Inferior parietal cortex (tissue), 1 donor: Measurements from ENCODE around the gene CHAF1B.
"Not testable (repeated sequence)": the region's sequence is repeated elsewhere in the genome, so short reads cannot be mapped to it uniquely, and the experiment has no call there.

ENCODE experiments used
- DNase-seq: peaks from one replicate; pipeline ENCODE4 v3.0.0-alpha.2; 2016; ENCODE audit errors: extremely low spot score

CHAF1B gene

GRCh38 chr21:36385233-36386030, at the start of gene CHAF1B:
Gene CHAF1B, plus strand, starts transcription at chr21:36385392. Its CDS starts 745 bp downstream, at chr21:36386137.
- DNase-seq, result peak; percentile 70

DNA sequence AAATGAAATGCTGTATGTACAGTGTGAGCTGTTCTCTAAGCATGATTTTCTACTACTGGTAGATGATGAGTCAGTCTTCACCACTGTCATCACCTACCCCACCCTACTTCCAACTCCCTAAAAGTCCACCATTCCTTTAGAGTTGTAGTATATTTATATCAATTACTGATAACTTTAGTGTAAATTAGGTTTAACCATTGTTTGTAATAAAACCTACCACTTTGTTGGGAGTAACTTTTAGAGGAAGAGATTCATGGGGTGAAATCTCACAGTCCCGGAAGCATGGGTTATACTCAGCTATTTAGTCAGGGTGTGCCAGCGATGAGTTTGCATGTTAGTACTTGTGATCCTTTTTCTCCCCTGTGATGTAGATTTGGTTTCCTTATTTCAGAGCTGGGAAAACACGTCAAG, 48.1 kb upstream of the CHAF1B start:
- DNase-seq, result no peak

DNA sequence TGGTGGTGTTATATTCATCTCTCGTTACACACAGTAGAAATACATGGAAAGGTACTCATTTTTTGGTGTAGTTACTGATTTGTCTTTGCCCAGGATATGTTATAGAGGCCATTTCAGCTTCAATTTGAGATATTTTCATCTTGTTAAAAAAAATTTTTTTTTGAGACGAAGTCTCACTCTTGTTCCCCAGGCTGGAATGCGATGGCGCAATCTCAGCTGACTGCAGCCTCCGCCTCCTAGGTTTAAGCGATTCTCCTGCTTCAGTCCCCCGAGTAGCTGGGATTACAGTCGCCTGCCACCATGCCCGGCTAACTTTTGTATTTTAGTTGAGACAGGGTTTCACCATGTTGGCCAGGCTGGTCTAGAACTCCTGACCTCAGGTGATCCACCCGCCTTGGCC, 46.2 kb upstream of the CHAF1B start:
- DNase-seq, result no peak

- not testable (repeated sequence) for DNase-seq
Observed at GRCh38 chr21:36342581-36342980, 42.6 kb upstream of the CHAF1B start.

- no peak for DNase-seq
Observed at GRCh38 chr21:36344931-36345330, 40.3 kb upstream of the CHAF1B start.

DNA sequence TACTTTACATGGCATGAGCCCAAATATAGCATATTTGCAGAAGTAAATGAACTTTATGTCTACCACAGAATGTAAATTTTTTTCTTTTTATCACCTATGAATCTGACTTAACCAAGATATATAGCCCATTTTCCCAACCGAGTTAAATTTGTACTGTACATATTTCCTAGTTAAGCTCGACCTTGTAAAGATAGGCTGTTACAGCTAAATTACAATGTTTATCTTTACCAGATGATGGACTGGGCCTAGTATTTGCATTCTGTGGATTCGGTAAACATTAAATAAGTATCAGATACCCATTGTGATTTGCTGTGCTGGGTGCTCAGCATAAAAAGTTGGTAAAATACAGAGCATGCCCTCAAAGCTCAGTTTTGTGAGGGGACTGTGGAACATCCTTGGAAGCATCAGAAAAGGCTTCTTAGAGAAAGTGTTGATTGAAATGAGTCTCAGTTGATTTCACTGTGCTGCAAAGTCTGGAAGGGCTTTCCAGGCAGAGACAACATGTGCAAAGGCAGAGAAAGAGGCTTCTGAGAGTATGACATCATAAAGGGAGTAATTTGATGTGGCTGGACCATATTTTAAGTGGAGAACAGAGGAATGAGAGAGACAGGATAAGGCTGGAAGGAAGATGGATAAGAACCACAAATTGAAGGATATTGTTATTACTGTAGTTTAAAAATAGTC, 37.8 kb upstream of the CHAF1B start:
- no peak for DNase-seq

DNA sequence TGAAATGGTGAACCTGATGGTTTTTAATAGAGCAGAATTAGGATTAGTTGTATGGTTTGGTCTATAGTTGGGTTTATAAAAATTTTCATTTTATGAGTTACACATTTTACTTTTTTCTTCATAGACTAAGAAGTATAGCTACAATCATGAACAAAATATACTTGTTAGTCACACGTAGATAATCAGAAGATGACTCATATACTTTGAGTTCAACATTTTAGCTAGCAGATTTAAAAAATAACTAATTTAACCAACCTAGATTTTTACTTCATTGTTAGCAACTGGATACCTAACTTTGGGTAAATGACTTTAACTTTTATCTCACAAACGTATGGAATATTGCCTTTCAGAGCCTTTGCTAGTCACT, 37.2 kb upstream of the CHAF1B start:
- DNase-seq, result no peak

DNA sequence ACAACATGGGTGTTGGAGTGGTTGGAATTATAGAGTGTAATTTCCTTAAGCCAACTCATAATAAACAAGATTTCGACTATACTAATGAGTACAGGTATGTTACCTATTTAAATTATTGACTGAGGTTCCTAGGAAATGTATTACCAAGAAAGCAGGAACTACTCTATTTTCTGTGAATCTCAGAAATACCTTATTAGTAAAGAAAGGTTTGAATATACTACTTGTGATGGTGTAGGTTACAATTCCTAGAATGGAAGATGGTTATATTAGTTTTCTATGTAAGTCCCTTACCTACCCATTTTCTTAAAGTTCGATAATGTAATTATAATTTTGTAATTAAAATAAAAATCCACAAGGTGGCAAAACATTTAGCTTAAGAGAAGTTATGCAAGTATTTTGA, 35.9 kb upstream of the CHAF1B start:
- no peak for DNase-seq

GRCh38 chr21:36350282-36350910, 34.8 kb upstream of the CHAF1B start:
- no peak for DNase-seq

GRCh38 chr21:36354918-36355680, 30.1 kb upstream of the CHAF1B start:
- DNase-seq, result no peak

- DNase-seq, result no peak
Observed at GRCh38 chr21:36355868-36356267, 29.3 kb upstream of the CHAF1B start.

DNA sequence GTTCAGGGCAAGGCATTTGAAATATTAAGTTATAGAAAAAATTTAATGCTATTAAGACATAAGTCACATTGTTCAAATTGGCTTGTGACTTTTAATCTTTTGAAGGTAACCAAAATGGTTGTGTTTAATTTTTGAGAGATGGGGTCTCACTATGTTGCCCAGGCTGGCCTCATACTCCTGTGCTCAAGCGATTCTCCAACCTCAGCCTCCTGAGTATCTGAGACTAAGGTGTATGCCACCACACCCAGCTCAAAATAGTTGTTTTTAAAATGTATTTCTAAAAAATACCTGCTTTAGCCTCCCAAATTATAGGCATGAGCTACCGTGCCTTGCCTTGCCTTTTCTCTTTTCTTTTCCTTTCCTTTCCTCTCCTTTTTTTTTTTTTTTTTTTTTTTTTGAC, 26.0 kb upstream of the CHAF1B start:
- DNase-seq, result no peak

DNA sequence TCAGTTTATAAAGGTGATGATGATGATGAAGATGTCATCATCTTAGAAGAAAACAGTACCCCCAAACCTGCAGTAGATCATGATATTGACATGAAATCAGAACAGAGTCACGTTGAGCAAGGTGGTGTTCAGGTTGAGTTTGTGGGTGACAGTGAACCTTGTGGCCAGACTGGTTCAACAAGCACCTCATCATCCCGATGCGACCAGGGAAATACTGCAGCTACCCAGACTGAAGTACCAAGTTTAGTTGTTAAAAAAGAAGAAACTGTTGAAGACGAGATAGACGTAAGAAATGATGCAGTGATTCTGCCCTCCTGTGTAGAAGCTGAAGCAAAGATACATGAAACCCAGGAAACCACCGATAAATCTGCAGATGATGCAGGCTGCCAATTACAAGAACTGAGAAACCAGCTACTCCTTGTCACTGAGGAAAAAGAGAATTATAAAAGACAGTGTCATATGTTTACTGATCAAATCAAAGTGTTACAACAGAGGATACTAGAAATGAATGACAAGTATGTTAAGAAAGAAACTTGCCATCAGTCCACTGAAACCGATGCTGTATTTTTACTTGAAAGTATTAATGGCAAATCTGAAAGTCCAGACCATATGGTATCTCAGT, 16.0 kb upstream of the CHAF1B start:
- DNase-seq, result no peak

DNA sequence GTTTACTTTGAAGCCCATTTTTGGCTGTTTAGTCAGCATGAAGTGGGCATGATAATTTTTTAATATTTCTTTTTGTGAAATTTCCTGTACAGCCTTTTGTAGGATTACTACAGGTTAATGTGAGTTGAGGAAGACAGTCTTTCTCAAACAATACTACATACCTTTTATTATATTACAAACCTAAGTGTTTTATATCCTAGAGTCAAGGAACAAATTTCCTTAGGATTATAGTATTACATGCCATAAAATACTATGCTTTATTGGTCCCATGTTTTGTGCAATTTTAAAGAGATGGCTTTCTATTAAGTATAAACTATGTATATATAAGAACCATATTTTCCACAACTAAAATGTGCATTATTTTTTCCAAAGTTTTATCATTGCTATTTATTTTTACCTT, 9.2 kb upstream of the CHAF1B start:
- DNase-seq, result no peak

DNA sequence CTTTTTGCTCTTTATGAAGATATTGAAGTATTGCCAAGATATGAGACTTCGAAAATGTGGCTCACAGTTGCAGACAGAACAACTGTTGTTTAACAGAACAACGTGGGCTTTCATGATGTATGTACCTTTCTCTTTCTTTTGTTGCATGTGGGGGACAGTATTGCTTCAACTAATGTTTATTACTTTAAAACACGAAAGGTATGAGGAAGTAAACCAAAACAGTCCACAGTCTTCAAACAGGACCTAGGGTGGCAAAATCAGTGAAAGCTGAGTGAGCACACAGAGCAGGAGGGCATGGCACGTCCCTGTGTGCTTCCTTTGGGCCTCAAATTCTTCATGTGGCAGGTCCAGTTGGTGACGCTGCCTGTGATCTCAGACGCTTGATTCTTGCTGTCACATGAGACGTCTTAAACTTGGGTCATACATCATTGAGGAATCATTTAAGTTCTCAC, 7.8 kb upstream of the CHAF1B start:
- DNase-seq, result no peak

DNA sequence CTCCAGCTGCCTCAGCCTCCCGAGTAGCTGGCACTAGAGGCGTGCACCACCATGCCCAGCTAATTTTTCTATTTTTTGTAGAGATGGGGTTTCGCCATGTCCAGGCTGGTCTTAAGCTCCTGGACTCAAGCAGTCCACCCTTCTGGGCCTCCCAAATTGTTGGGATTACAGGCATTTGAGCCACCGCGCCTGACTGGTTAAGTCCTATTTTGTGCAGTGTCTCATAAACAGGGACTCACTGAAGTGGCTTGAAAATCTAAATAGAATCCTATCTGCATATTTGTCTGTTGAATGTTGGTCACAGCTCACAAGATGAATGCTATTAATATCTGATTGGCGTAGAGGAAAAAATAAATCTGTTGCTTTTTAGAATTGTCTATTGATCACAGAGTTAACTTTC, 5.9 kb upstream of the CHAF1B start:
- no peak for DNase-seq

DNA sequence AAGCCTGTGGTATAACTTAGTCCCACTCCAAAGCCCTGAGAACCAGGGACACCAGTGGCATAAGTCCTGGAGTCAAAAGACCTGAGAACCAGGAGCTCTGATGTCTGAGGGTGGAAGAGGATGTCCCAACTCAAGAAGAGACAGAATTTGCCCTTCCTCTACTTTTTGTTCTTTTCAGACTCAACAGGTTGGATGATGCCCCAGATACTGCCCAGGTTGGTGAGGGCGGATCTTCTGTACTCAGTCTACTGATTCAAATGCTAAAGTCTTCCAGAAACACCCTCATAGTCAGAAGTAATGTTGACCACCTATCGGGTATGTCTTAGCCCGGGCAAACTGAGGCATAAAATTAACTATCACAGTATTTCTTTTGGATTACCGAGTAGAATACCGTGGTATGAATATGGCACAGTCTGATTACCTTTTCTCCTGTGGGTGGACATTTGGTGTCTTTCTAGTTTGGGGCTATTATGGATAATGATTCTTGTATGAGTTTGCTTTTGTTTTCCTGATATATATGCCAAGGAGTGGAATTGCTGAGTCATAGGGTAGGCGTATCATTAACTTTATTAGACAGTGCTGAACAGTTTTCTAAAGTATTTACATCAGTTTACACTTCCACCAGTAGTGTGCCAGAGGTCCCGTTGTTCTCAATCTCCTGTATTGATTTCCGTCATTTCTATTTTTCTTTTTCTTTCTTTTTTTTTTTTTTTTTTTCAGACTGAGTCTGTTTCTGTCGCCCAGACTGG, 3.2 kb upstream of the CHAF1B start:
- no peak for DNase-seq

- not testable (repeated sequence) for DNase-seq
Observed at GRCh38 chr21:36382722-36383121, 2.5 kb upstream of the CHAF1B start.

DNA sequence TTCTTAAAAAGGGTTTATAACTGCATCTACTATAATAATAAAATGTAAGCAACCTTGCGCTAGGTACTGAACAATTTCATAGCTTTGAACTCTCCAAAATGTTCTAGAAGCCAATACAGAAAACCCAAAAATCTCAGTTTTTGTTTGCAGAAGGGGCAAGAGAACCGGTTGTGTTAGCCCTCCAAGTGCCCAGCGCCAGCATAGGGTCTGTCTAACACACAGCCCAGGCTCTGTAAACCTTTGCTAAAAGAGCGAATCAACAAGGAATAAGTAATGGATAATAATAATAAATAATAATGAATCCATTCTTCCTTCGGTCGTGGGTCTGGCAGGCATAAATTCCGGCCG, 333 bp upstream of the CHAF1B start:
- DNase-seq, result no peak

DNA sequence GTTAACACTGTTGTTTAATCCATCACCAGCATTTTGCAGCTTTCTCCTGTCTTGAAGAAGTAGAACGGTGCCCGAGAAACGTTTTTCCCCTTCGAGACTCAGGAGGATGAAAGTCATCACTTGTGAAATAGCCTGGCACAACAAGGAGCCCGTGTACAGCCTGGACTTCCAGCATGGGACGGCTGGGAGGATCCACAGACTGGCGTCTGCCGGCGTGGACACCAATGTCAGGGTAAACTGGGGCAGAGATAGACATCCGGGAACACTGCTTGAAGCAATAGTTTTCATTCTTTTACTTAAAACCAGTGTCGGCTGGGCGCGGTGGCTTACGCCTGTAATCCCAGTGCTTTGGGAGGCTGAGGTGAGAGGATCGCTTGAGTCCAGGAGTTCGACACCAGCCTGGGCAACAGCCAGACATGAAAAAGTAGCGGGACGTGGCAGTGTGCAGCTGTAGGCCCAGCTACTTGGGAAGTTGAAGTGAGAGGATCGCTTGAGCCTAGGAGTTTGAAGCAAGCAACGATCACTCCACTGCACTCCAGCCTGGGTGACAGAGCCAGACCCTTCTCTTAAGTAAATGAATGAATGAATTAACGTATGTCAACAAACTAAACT, 945 bp downstream of the CHAF1B start:
- no peak for DNase-seq

DNA sequence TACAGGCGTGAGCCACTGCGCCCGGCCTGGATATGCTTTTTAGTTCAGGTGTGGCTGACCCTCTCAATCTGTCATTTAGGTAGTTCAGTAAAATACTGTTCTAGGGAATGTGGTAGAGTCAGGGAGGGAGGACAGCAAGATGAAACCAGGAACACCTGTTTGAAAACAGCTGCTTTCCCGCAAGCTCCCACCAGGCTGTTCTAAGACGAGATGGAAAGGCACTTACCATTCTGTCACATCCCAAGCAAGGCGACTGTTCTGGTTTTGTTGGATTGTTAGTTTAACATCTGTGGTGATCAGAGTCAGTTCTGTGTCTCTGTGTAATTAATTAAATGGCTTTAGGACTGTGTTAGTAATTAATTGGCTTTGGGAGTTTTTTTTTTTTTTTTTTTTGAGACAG, 2.9 kb downstream of the CHAF1B start:
- DNase-seq, result no peak
